ENCODE data around the gene FAM50B.
"Not testable (repeated sequence)": the region's sequence is repeated elsewhere in the genome, so short reads cannot be mapped to it uniquely, and the experiment has no call there.

- not testable (repeated sequence) for TF ChIP-seq CTCF (IDR thresholded peaks at IDR 0.05 in 4 of 5, conservative IDR thresholded peaks at IDR 0.05 in 1 of 5); POLR2A (IDR thresholded peaks at IDR 0.05)
These were observed 14.1 kb downstream of the FAM50B start for GRCh38 chr6:3863322-3863721.

Data from gastrocnemius medialis (tissue), 4 donors.